HG02763 (cell line): ENCODE results near the gene BRSK2.

Experiments used
- ATAC-seq: cut with Tn5 transposase; IDR thresholded peaks from one replicate; pipeline ENCODE4 v1.9.1; 2021; ENCODE audit warnings: mild to moderate bottlenecking, moderate library complexity; ENCODE audit not compliant: unreplicated experiment

BRSK2 gene

DNA sequence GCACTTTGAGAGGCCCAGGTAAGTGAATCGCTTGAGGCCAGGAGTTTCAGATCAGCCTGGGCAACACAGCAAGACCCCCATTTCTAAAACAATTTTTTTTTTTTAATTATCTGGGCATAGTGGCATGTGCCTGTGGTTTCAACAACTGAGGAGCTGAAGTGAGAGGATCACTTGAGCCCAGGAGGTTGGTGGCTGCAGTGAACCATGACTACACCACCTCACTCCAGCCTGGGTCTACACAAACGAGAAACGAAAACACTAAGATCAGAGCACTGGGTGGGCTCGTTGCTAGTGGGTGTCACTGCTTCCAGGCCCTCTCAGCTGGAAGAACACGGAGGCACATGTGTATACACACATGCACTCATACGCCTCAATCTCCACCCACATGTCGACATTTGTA is 100.9 kb downstream of the BRSK2 start:
- ATAC-seq = no peak

DNA sequence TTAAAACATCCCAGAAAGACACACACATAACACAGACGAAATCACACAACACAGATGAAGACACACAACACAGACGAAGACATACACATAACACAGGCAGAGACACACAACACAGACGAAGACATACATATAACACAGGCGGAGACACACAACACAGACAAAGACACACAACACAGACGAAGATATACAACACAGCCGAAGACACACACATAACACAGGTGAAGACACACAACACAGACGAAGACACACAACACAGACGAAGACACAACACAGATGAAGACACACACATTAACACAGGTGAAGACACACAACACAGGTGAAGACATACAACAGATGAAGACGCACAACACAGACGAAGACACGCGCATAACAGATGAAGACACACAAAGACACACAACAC is 101.6 kb downstream of the BRSK2 start:
- ATAC-seq = no peak

DNA sequence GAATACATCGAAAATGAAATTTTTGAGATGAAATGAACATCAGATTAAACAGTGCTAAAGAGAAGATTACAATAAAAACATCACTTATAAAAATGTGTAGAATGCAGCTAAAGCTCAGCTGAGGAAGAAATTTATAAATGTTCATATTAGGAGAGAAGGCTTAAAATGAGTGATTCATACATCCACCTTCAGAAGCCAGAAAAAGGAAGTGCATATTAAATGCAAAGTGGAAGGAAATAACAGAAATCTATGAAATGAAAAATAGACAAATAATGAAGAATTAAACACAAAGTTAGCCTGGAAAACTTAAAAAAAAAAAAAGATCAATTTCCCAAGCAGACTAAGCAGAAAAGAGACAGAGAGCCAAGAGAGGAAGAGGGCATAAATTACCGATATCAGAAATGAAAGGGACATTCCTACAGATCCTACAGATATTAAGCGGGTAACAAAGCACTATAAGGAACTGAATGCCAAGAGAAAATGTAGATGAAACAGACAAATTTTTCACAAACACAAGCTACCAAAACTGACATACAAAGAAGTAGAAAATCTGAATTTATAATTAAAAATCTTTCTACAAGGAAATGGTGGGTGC is 104.0 kb downstream of the BRSK2 start:
- no peak for ATAC-seq

DNA sequence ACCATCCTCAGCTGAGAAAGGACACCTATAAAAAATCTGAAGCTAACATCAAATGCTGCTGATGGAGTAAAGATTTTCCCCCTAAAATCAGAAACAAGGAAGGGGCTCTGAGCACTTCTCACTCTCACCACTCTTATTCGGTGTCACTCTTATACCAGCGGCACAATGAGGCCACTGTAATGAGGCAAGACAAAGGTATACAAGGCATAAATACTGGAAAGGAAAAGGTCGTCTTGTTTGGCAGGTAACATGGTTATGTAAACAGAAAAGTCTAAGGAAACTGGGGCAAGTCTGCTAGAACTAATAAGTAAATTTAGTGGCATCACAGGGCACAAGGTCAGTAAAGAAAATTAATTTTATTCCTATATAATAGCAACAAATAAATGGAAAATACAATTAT is 104.9 kb downstream of the BRSK2 start:
- no peak for ATAC-seq

DNA sequence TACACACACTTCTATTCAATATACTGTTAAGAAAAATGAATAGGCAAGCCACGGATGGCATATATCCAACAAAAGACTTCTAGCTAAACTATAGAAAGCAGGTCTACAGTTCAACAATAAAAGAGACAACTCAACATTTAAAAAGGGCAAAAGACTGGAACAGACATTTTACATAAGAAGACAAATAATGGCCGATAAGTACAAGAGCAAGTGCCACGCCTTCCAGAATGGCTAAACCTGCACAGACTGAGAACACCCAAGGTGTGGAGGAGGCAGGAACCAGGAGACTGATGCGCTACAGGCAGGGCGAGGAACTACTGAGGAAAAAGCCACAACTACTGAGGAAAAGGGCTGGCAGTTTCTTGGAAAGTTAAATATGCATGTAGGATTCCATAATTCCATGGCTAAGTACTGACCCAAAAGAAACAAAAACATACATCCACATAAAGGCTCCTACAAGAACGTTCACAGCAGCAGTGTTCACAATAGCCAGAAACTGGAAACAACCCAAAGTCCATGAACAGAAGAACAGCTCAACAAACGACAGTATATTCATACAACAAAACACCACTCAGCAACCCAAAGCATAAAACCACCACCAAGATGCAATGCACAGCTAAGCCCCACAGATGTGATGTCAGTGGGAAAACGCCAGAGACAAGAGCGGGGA is 106.5 kb downstream of the BRSK2 start:
- ATAC-seq = no peak

DNA sequence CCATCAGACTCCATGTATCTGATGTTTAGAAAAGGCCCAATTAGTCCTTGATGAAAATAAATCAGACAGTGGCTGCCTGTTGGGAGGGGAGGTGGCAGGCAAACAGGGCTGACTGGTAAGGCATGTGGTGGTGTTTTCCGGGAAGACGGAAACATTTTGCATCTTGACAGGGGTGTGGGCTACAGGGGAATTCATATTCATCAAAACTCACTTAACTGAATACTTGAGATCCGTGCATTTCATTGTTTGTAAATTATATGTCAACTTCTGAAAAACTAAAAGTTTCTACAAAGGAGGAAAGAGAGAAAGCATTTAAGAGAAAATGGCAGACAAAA is 107.0 kb downstream of the BRSK2 start:
- ATAC-seq = no peak

DNA sequence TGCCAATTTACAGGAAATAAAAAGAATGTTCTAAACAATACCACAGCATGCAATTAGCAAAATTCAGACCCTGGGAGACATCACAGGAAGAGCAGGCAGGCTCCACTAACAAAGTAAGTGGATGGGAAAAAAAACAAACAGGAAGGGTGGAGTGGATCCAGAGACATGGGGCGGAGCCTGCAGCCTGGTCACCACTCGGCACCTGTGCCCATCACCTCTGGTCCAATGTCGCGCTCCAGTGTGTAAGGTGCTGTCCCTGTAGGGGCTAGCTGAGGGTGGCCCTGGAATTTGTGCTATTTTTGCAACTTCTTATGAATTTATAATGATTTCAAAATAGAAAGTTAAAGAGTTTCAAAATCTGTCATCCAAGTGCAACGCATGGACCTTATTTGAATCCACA is 107.9 kb downstream of the BRSK2 start:
- no peak for ATAC-seq

DNA sequence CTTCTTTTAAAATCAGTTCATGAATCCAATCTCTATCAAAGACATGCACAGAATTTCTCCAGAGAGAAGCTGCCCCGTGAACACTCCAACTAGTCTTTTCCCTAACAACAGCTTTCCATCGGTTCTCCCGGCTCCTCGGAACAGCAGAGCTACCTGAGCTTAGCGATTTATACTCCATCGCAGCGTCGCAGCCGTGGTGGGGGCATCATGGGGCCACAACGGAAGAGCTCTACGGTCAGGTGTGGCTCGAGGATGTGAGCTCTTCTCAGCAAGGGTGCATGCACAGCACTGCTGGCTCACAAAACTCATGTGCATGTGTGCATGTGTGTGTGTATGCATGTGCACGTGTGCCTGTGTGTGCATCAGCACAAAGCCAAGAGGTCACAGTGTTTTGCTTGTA is 108.5 kb downstream of the BRSK2 start:
- no peak for ATAC-seq

DNA sequence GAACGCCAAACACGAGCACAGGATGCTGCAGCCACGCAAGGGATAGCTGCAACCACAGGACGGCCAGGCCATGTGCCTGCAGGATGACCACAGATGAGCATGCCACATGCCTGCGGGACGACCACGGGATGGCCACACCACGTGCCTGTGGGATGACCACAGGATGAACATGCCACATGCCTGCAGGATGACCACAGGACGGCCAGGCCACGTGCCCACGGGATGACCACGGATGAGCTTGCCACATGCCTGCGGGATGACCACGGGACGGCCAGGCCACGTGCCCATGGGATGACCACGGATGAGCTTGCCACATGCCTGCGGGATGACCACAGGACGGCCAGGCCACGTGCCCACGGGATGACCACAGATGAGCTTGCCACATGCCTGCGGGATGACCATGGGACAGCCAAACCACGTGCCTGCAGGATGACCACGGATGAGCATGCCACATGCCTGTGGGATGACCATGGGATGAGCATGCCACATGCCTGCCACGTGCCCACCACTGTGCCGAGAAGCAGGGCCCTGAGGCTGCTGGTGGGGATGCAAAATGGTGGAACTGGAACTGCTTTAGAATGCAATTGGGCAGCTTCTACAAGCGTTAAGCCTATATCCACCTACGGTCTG is 109.6 kb downstream of the BRSK2 start:
- no peak for ATAC-seq

DNA sequence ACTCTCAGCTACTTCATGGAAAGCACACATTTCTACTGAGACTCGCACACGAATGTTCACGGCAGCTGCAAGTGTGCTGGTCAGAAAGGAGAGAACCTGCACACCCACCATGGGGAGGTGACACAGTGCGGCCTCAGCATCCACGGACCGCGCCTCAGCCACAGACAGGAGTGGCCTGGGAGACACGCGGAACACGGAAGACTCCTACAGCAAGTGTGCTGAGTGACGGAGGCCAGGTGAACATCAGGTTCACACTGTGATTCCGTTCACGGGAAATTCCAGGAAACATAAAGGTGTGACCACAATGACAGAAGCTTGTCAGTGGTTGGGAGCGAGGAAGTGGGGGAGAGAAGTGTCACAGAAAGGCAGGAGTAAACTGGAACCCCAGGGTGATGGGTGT is 110.2 kb downstream of the BRSK2 start:
- ATAC-seq = no peak

DNA sequence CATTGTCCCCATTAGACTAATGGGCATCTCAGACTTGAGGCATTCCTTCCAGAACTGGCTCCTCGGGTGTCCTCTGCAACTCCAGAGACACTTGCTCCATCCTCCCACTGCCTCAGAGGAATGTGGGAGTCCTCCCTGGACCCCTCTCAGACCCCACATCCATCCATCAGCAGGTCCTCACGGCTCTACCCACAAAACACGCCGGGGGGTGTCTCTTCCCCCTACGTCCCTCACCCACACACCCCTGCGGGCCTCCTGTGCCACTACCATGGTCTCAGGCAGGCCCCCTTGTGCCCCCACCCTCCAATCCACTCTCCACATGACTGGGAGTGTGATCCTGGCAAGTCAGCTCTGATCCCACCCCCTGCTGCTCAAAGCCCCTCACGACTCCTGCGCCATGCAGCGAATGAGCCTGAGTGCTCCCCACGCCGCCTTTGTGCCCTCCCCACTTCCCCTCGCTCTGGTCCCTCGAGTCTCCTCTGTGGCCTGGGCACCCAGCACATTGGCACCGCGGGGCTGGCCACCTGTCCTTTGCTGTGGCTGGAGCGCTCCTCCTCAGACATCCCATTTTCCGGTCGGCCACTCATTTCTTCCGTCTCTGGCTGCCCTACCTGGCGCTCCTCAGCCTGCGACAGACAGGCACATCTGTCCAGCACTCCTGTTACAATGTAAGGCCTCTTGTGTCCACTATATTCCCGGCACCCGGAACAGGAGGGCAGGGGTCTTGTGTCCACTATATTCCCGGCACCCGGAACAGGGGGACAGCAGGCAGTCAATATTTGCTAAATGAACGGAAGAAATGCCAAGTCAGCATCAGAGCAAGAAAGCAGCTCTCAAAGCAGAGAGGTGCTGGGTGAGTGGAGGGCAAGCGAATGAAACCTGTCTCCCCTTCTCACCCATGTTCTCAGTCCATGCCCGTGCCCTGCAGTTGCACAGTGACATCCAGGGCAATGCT is 111.0 kb downstream of the BRSK2 start:
- no peak for ATAC-seq

DNA sequence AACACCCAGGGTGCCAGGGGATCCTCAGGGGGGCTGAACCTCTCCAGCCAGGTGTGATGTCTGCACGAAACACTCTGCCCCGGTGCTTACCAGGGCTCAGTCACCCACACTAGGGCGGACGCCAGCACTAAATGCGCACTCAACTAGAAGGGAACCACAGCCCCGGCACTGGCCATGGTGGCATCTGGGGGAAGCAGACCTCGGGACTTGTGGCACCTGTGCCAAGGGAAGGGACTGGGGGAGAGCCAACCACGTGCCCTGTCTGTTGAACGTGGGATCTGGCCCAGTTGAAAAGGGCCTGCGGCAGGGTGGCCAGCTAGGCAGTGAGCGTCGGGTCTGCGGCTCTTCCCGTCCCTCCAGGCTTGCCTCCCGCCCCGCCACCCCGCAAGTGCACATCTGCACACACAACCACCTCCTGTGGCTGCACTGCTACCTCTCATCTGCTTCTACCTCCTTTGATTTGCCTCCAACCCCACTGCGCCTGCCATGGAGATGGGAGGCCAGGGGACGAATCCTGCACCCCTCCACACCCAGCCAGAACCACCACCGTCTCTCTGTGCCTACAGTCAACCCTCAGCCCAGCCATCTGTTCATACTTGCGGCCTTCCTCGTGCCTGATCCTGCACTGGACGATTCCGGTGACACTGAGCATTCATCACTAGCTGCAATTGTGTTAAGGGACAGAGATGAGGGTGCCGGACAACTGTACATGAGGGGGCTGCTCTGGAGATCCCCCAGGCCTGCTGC is 111.9 kb downstream of the BRSK2 start:
- ATAC-seq = no peak

DNA sequence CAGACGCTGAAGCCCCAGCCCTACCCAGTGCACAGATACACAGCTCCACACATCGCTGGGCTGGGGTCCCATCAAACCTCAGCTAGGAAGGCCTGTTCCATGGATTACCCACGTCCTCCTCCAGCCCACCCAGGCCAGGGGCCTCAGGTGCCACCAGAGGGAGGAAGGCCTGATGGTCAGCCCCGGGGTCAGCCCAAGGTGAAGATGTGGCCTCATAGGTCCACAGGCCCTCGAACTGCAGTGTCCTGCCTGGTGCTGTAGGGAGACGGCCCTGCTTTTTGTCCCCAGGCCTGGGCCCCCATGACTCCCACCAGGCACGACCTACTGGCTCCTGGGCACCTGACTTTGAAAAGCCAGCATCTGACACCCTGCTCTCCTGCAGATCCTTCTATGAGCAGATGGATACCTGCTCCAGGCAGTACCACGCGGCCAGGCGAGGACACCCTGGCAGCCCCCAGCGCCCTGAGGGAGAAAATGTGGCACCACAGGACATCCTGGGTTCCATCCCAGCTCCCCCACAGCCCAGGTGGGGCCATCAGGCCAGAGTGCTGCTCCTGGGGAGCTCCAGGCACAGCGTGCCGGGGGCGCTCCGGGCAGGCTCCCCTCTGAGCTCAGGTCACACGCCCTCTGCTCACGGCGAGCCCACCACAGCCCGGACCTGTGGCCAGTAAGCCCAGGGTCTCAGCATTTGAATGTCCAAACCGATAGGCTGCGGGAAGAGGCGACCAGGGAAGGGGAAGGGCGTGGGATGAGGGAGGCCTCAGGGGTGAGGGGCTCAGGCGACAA is 112.6 kb downstream of the BRSK2 start:
- no peak for ATAC-seq

DNA sequence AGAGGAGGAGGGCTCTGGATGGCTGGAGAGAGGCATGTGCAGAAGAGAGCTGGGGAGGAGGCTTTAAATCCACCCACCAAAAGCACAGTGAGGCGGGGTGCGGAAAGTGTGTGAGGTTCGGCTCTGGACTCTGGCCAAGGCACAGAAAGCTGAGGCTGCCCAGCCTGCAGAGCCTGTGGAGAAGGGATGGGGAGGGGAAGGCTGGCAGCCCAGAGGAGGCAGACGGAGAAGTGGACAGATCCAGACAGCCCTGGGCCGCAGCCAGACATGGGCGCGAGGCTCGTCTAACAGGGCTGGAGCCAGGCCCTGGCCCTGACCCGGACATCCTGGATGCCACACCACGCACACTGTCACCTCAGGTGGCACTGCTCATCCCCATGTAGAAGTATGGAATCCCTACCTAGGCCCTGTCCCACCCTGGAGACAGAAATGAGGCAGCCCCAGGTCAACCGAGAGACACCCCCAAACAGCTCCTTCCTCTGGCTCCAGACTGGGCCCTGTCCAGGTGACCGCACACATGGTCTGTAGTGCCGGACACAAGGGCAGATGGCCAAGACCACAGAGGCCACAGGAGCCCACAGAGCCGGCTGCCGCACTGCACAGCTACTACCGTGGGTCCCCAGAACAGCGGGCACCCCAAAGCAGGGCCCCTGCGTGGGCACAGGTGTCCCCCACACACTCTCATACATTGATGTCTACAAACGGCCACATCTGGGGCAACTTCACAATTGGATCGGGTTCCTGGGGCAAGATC is 113.4 kb downstream of the BRSK2 start:
- no peak for ATAC-seq

DNA sequence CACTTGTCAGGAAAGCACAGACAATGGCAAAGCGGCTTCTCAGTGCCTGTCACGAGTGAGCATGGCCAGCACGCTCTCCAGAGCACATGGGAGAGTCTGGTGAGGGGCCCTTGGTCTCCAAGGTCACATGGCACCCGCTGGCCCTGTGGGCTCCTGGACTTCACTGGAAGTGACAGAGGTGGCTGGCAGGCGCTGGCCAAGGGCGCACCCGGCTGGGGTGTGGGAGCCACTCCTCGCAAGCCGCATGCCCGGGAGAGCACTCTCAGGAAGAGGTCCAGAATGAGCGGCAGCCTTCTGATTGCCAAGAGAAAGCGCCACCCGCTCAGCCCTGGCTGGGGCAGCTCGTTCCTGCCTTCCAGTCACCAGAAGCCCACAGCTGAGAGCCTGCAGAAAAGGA is 114.0 kb downstream of the BRSK2 start:
- ATAC-seq = no peak

DNA sequence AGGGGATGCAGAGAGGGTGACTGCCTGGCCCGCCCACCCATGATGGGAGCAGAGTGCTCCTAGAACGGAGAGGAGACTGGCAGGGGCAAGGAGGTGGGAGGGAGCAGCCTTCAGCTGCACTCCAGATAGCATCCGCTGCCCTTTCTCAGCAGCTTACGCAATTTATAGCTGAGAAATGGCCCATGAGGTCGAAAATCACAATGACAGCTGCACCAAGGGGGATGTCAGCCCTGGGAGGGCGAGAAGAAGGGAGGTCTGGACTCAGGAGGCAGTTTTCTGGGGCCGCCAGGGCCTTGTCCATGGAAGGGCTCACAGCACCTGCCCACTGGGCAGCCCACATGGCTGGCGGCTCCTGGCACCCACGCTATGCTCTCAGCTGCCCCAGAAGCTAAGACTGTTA is 114.4 kb downstream of the BRSK2 start:
- ATAC-seq = no peak

DNA sequence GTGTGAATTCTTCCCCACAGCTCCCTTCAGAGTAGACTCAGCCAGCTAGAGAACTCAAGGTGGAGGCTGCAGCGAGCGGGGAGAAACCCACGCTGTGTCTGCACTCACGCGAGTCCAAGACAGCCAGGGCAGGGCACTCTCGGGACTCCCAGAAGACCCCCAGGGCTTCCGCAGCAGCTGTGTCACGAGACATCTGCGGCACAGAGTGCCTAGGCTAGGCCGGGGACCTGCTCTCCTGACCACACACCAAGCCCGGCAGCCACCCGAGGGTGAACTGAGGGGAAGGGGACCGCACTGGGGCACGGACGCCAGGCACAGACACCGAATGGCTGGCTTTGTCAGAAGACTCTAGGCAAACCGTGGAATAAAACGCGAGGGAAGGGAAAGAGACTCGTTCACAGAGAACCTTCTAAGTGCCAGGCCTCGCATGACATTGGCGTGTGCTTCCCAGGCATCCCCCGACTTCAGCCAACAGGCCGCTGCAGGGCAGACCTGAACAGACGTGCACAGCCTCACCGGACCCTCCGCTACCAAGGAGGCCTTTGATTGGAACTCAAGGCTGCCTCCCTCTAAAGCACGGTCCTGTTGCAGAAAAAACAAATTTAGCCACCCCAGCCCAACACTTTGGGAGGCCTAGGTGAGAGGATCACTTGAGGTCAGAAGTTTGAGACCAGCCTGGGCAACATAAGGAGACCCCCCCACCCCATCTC is 115.0 kb downstream of the BRSK2 start:
- ATAC-seq = no peak

DNA sequence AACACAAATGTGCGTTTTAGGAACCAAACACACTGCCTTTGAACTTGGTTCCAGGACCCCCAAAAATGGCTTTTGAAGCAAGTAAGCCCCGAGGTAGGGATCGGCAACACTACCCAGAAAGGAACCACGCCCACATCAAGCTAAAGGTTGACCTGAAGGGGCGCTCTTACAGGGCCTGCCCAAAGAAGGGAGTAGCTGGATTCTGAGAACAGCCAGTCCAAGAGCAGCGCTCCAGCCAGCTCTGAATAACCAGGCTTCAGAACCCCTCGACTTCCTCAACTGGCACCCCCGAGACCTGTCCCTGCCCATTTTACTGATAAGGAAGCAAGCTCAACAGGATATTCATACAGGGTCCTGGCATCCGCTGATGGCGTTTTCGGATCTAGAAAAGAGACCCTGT is 115.7 kb downstream of the BRSK2 start:
- no peak for ATAC-seq

DNA sequence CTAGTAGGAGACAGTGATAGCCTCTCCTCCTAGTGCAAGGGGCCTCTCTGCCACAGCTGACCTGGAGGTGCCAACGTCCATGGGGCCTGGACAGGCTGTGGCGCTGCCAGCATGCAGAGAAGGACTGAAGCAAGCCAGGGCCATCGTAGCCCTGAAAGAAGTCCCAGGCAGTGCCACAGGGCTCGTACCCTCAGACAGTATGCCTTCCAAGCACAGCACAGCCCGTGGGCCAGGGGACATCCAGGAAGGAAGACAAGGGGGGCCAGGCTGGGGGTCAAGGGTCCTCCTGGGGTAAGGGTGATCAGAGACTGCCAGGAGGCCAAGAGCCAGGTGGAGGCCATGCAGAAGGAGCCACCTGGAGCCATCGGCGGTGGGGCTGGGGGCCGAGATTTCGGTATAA is 117.2 kb downstream of the BRSK2 start:
- ATAC-seq = no peak
